IMR-90 (cell line): ENCODE results near the gene CYP2A13. TPM values are rescaled to one million over a fixed set of nuclear protein-coding genes. Genes with fewer than 3 reads are reported as not detected.

Experiments used
- ATAC-seq: fragments of 200-7000 bp; cut with Tn5 transposase; 2 replicates; pipeline ENCODE4 v1.9.1; 2020; ENCODE audit warnings: low read depth, mild to moderate bottlenecking, moderate library complexity
- BruUV-seq: library from RNA; stranded (reverse); fragments of 400-500 nt; replicated peaks from 2 replicates; lab custom pipeline; 2021; lab: Mats Ljungman, UMichigan
- CTCF ChIA-PET: fragments of 300-600 bp; formaldehyde crosslinking; extraction: SDS; loops from one replicate; lab custom pipeline; 2021; ENCODE audit warnings: antibody characterized with exemption; lab: Yijun Ruan, JAX
- POLR2A ChIA-PET: fragments of 300-600 bp; sonication (Branson Sonifier 250); formaldehyde crosslinking; loops from one replicate; lab custom pipeline; 2022; ENCODE audit warnings: antibody characterized with exemption; ENCODE audit not compliant: unreplicated experiment; lab: Charles Lee
- DNase-seq: peaks from one replicate; pipeline ENCODE4 v3.0.0; 2013
- H2AFZ ChIP-seq: replicated peaks from 2 replicates; pipeline ENCODE3; 2013; ENCODE audit warnings: low read length, mild to moderate bottlenecking; ENCODE audit not compliant: poor library complexity
- H2AK5ac ChIP-seq: 2 replicates; pipeline ENCODE4 v1.6.1; 2013; ENCODE audit warnings: low read depth, low read length, inconsistent platforms
- H2AK9ac ChIP-seq: replicated peaks from 2 replicates; pipeline ENCODE3; 2013; ENCODE audit warnings: mild to moderate bottlenecking, low read depth, low read length, moderate library complexity; ENCODE audit not compliant: poor library complexity
- H2BK120ac ChIP-seq: 2 replicates; pipeline ENCODE4 v1.6.1; 2013; ENCODE audit warnings: low read depth, low read length, inconsistent platforms
- H2BK15ac ChIP-seq: 3 replicates; pipeline ENCODE4 v1.6.1; 2013; ENCODE audit warnings: low read depth, low read length, inconsistent platforms
- H2BK20ac ChIP-seq: 2 replicates; pipeline ENCODE4 v1.6.1; 2013; ENCODE audit warnings: low read depth, mild to moderate bottlenecking, inconsistent platforms, low read length, moderate library complexity
- H2BK5ac ChIP-seq: 2 replicates; pipeline ENCODE4 v1.6.1; 2013; ENCODE audit warnings: mild to moderate bottlenecking, low read depth, low read length, inconsistent platforms; ENCODE audit not compliant: poor library complexity, severe bottlenecking
- H3K14ac ChIP-seq: replicated peaks from 2 replicates; pipeline ENCODE4 v1.6.1; 2013; ENCODE audit warnings: low read depth, low read length, inconsistent platforms
- H3K18ac ChIP-seq: 2 replicates; pipeline ENCODE4 v1.6.1; 2013; ENCODE audit warnings: low read depth, low read length, control low read depth
- H3K23ac ChIP-seq: 2 replicates; pipeline ENCODE4 v1.6.1; 2013; ENCODE audit warnings: low read depth, low read length, inconsistent platforms
- H3K27ac ChIP-seq: 2 replicates; pipeline ENCODE4 v1.5.1; 2013; ENCODE audit warnings: mild to moderate bottlenecking, control low read depth, low read length; ENCODE audit not compliant: insufficient read depth
- H3K27me3 ChIP-seq: 2 replicates; pipeline ENCODE4 v1.6.1; 2013; ENCODE audit warnings: low read length; ENCODE audit not compliant: control insufficient read depth, insufficient read depth
- H3K36me3 ChIP-seq: 2 replicates; pipeline ENCODE4 v1.6.1; 2013; ENCODE audit warnings: low read length, mixed read lengths; ENCODE audit not compliant: control insufficient read depth, insufficient read depth
- H3K4ac ChIP-seq: 2 replicates; pipeline ENCODE4 v1.6.1; 2013; ENCODE audit warnings: low read depth, low read length, inconsistent platforms
- H3K4me1 ChIP-seq: 2 replicates; pipeline ENCODE4 v1.6.1; 2013; ENCODE audit warnings: low read length, mixed read lengths; ENCODE audit not compliant: control insufficient read depth, insufficient read depth
- H3K4me2 ChIP-seq: 2 replicates; pipeline ENCODE4 v1.6.1; 2013; ENCODE audit warnings: low read depth, mild to moderate bottlenecking, control low read depth, low read length, moderate library complexity
- H3K4me3 ChIP-seq: 2 replicates; pipeline ENCODE4 v1.5.1; 2013; ENCODE audit warnings: low read depth, mild to moderate bottlenecking, control low read depth, low read length, moderate library complexity; ENCODE audit not compliant: insufficient read depth
- H3K56ac ChIP-seq: 2 replicates; pipeline ENCODE4 v1.6.1; 2013; ENCODE audit warnings: low read length, inconsistent platforms; ENCODE audit not compliant: insufficient read depth; ENCODE audit errors: extremely low read depth
- H3K79me1 ChIP-seq, 2 experiments: 2 replicates each; pipeline ENCODE4 v1.6.1; 2013; ENCODE audit warnings: low read length in 2 of 2, inconsistent platforms in 1 of 2, low read depth in 1 of 2
- H3K9ac ChIP-seq: 2 replicates; pipeline ENCODE4 v1.6.1; 2013; ENCODE audit warnings: low read depth, low read length, control low read depth
- H3K9me1 ChIP-seq: 2 replicates; pipeline ENCODE4 v1.6.1; 2013; ENCODE audit warnings: low read length, inconsistent platforms; ENCODE audit not compliant: insufficient read depth
- H3K9me3 ChIP-seq: 2 replicates; pipeline ENCODE4 v1.6.1; 2013; ENCODE audit warnings: low read length; ENCODE audit not compliant: control insufficient read depth, insufficient read depth
- H4K20me1 ChIP-seq: 2 replicates; pipeline ENCODE4 v1.6.1; 2013; ENCODE audit warnings: low read length, inconsistent platforms; ENCODE audit not compliant: insufficient read depth
- H4K5ac ChIP-seq: 2 replicates; pipeline ENCODE4 v1.6.1; 2013; ENCODE audit warnings: mild to moderate bottlenecking, low read depth, low read length, control low read depth
- H4K8ac ChIP-seq, 2 experiments: 2 replicates each; pipeline ENCODE4 v1.6.1; 2013; ENCODE audit warnings: low read depth in 2 of 2, low read length in 2 of 2, control low read depth in 1 of 2, inconsistent platforms in 1 of 2
- H4K91ac ChIP-seq: 2 replicates; pipeline ENCODE4 v1.6.1; 2013; ENCODE audit warnings: low read depth, low read length, inconsistent platforms; ENCODE audit not compliant: insufficient read depth
- BHLHE40 ChIP-seq: fragments of 150-350 bp; IDR thresholded peaks from 2 replicates; pipeline ENCODE4 v1.6.1; 2016; ENCODE audit warnings: mild to moderate bottlenecking, low read depth, low read length
- MAFK ChIP-seq: IDR thresholded peaks from 2 replicates; pipeline ENCODE4 v1.6.1; 2012; ENCODE audit warnings: low read depth, low read length, improper control_type of control experiment
- RFX5 ChIP-seq: IDR thresholded peaks from 2 replicates; pipeline ENCODE4 v1.8.0; 2012; ENCODE audit warnings: low read depth, mild to moderate bottlenecking, low read length, moderate library complexity
- WGBS, 2 experiments: methylation state at CpG; one replicate each; pipeline versions ENCODE4 v1.1.5 to v1.1.7; 2013; ENCODE audit warnings: missing lambda C conversion rate in 2 of 2; ENCODE audit not compliant: insufficient read length in 1 of 2; ENCODE audit errors: extremely low coverage in 2 of 2; 5-methylcytosine and 5-hydroxymethylcytosine counted together
- dilution Hi-C: fragments of 300-500 bp; cut with HindIII; formaldehyde crosslinking; loops from one replicate; pipeline ENCODE4 v1.14.3; 2018; ENCODE audit warnings: low sequenced_read_pairs; ENCODE audit not compliant: unreplicated experiment
- in situ Hi-C: fragments of 300-500 bp; cut with MboI; formaldehyde crosslinking; loops from 3 replicates; pipeline ENCODE4 v1.14.3; 2019; ENCODE audit warnings: low sequenced_read_pairs, inconsistent platforms, mixed read lengths
- intact Hi-C: fragments of 100-400 bp; cut with micrococcal nuclease; formaldehyde crosslinking; loops from 2 replicates; pipeline ENCODE4 v1.10.0; 2022
- polyA plus RNA-seq, 3 experiments: library from polyadenylated mRNA; depleted of rRNA; stranded (reverse); fragments of >200 nt; gene quantifications; 2 replicates each; pipeline ENCODE4 v1.2.3, GENCODE V29; 2012; ENCODE audit warnings: low replicate concordance in 1 of 3
- total RNA-seq: library from RNA; depleted of rRNA; stranded (reverse); fragments of >200 nt; gene quantifications from 2 replicates; pipeline ENCODE4 v1.2.3, GENCODE V29; 2012
- TF ChIP-seq, protein P1 (sequence below): fragments of 150-350 bp; IDR thresholded peaks from 2 replicates; pipeline ENCODE4 v1.6.1; 2017; ENCODE audit warnings: mild to moderate bottlenecking, antibody characterized with exemption, low read length, low read depth

The CYP2A13 gene
- total and polyA plus RNA-seq, 2 of the 4 experiments (the other 2 are of a cell fraction), result not detected

DNA sequence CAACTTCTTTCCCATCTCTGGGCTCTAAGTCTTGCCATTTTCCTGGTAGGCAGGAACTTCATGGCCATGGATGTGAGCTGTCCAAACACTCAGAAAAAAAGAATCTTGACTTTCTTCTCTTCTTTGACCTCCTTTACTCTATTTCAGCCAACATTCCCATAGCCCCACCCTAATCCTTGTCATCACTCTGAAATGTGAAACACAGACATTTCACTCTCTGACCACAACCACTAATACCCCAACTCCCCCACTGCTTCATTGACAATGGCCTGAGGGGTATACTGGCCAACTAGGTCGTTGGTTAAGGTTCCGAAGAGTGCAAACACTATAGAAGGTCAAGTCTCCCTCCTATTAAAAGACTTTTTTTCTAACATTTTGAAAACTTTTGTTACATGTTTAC lies 4.7 kb upstream of the CYP2A13 start:
- Histone ChIP-seq H2BK20ac (no peak overlapping the region), H2BK120ac (no peak overlapping the region), H3K56ac (no peak overlapping the region), H3K18ac (no peak overlapping the region), H3K23ac (no peak overlapping the region), H4K8ac (no peak overlapping the region), H2AK5ac (no peak overlapping the region), H3K4me2 (no peak overlapping the region), H2BK15ac (no peak overlapping the region), H3K4ac (no peak overlapping the region), H3K36me3 (no peaks in the 10 kb centered on the region), H4K91ac (no peak overlapping the region), H3K79me1 (no peaks in the 10 kb centered on the region), H4K20me1 (no peaks in the 10 kb centered on the region), H2AFZ (no peak overlapping the region), H3K27ac (no peak overlapping the region), H3K4me1 (no peaks in the 10 kb centered on the region), H3K9ac (no peak overlapping the region), H2AK9ac (no peak overlapping the region), H3K9me3 (no peaks in the 10 kb centered on the region), H3K9me1 (no peaks in the 10 kb centered on the region), H3K14ac (no peak overlapping the region), H2BK5ac (no peak overlapping the region), H3K4me3 (no peak overlapping the region), H4K5ac (no peak overlapping the region), H3K27me3 (no peaks in the 10 kb centered on the region; the same call in none of the 2 replicates)
- no CpG with 5 or more reads among the region's 2 CpGs for WGBS, 2 experiments
- intact Hi-C loops (no loop called here), dilution Hi-C loops (no loop called here), in situ Hi-C loops (no loop called here)
- ChIA-PET POLR2A (no interaction called here), CTCF (no interaction called here)
- no TSS peak for BruUV-seq
- TF ChIP-seq, protein P1, sequence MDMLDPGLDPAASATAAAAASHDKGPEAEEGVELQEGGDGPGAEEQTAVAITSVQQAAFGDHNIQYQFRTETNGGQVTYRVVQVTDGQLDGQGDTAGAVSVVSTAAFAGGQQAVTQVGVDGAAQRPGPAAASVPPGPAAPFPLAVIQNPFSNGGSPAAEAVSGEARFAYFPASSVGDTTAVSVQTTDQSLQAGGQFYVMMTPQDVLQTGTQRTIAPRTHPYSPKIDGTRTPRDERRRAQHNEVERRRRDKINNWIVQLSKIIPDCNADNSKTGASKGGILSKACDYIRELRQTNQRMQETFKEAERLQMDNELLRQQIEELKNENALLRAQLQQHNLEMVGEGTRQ, result no peak
- TF ChIP-seq MAFK, result no peak
- no peak for TF ChIP-seq BHLHE40
- TF ChIP-seq RFX5, result no peak
- DNase-seq (no peak), ATAC-seq (no peak)
